K562 (cell line): ENCODE results near the gene SPSB1. TPM values are rescaled to one million over a fixed set of nuclear protein-coding genes. Genes with fewer than 3 reads are reported as not detected.

Experiments
- ATAC-seq: fragments of 200-7000 bp; cut with Tn5 transposase; 3 replicates; pipeline ENCODE4 v1.9.1; 2020; ENCODE audit warnings: moderate library complexity
- BruUV-seq: library from RNA; stranded (reverse); fragments of 400-500 nt; replicated peaks from 2 replicates; lab custom pipeline; 2021; lab: Mats Ljungman, UMichigan
- CTCF ChIA-PET: fragments of 300-600 bp; formaldehyde crosslinking; extraction: SDS; loops from one replicate; lab custom pipeline; 2021; ENCODE audit warnings: low intra/inter-chr PET ratio; lab: Yijun Ruan, JAX
- POLR2A ChIA-PET: fragments of 300-600, 350-650 bp; sonication (Branson Sonifier 250); formaldehyde crosslinking; extraction: SDS; loops from one replicate; lab custom pipeline; 2021; ENCODE audit warnings: antibody characterized with exemption, inconsistent platforms; lab: Yijun Ruan, JAX
- DNase-seq, 4 experiments: peaks; one replicate each; pipeline versions ENCODE4 v3.0.0 to v3.0.0-alpha.2; 2011 to 2018; ENCODE audit warnings: low spot score in 3 of 4, mixed read lengths in 3 of 4; ENCODE audit errors: extremely low read depth in 1 of 4
- FAIRE-seq: peaks from 2 replicates; lab custom pipeline; 2011; peaks lifted over from hg19 to GRCh38; lab: Jason Lieb, UNC
- H2AFZ ChIP-seq: 2 replicates; pipeline ENCODE4 v1.6.0; 2011; ENCODE audit warnings: low read depth, low read length, control low read depth, inconsistent platforms
- H3K27ac ChIP-seq: fragments of 200-600 bp; 3 replicates; pipeline ENCODE4 v1.8.0; 2011; ENCODE audit warnings: low read depth, mild to moderate bottlenecking, control low read depth, inconsistent platforms, low read length, moderate library complexity, mixed read lengths; ENCODE audit errors: extremely low read depth
- H3K27me3 ChIP-seq, 2 experiments: fragments of 300-600 bp in 1 of 2; 2 replicates in 1 of 2; 3 replicates in 1 of 2; pipeline versions ENCODE4 v1.6.0 to v1.8.0; 2011; ENCODE audit warnings: inconsistent platforms in 2 of 2, low read length in 2 of 2, mild to moderate bottlenecking in 1 of 2, mixed read lengths in 1 of 2, moderate library complexity in 1 of 2; ENCODE audit not compliant: control insufficient read depth in 2 of 2, insufficient read depth in 2 of 2
- H3K36me3 ChIP-seq: fragments of 300-600 bp; 3 replicates; pipeline ENCODE4 v1.8.0; 2011; ENCODE audit warnings: mild to moderate bottlenecking, low read length, inconsistent platforms; ENCODE audit not compliant: control insufficient read depth, insufficient read depth
- H3K4me1 ChIP-seq, 2 experiments: fragments of 200-600 bp in 1 of 2; replicated peaks in 1 of 2; 2 replicates in 1 of 2; 3 replicates in 1 of 2; pipeline versions ENCODE4 v1.5.1 to v1.8.0; 2011; ENCODE audit warnings: inconsistent platforms in 2 of 2, low read length in 2 of 2, mild to moderate bottlenecking in 1 of 2, mixed read lengths in 1 of 2, moderate library complexity in 1 of 2; ENCODE audit not compliant: control insufficient read depth in 2 of 2, insufficient read depth in 2 of 2
- H3K4me2 ChIP-seq: 2 replicates; pipeline ENCODE4 v1.6.1; 2011; ENCODE audit warnings: low read length, control low read depth, inconsistent platforms, mixed read lengths; ENCODE audit not compliant: insufficient read depth
- H3K4me3 ChIP-seq: fragments of 200-600 bp; sonication (generic), shearing (Covaris generic); 2 replicates; pipeline ENCODE4 v1.5.1; 2016; ENCODE audit warnings: control low read depth, inconsistent platforms
- H3K79me2 ChIP-seq: fragments of 200-600 bp; 3 replicates; pipeline ENCODE4 v1.8.0; 2011; ENCODE audit warnings: low read length, inconsistent platforms; ENCODE audit not compliant: control insufficient read depth, insufficient read depth
- H3K9ac ChIP-seq, 2 experiments: 2 replicates each; pipeline versions ENCODE4 v1.6.0 to v1.6.1; 2011; ENCODE audit warnings: low read depth in 2 of 2, low read length in 2 of 2, control low read depth in 1 of 2, inconsistent platforms in 1 of 2, mild to moderate bottlenecking in 1 of 2, mixed read lengths in 1 of 2; ENCODE audit not compliant: insufficient read depth in 1 of 2
- H3K9me1 ChIP-seq: one replicate; pipeline ENCODE4 v1.6.0; 2011; ENCODE audit warnings: inconsistent platforms, mild to moderate bottlenecking, low read length, moderate library complexity; ENCODE audit not compliant: control insufficient read depth, insufficient read depth
- H3K9me3 ChIP-seq: replicated peaks from 2 replicates; pipeline ENCODE4 v1.5.1; 2011; ENCODE audit warnings: low read depth, low read length, inconsistent platforms; ENCODE audit not compliant: control insufficient read depth, insufficient read depth
- H4K20me1 ChIP-seq: replicated peaks from 2 replicates; pipeline ENCODE4 v1.6.1; 2011; ENCODE audit warnings: low read length, inconsistent platforms, mixed read lengths; ENCODE audit not compliant: control insufficient read depth, insufficient read depth
- CEBPB ChIP-seq: fragments of 450-650 bp; IDR thresholded peaks from 2 replicates; pipeline ENCODE4 v1.6.1; 2016; ENCODE audit warnings: missing genetic modification characterization, missing compliant biosample characterization
- GABPA ChIP-seq: fragments of 200-800 bp; sonication (Bioruptor generic); conservative IDR thresholded peaks from 2 replicates; pipeline ENCODE4 v1.6.1; 2016; ENCODE audit warnings: low read depth, missing genetic modification characterization, missing compliant biosample characterization
- HNRNPL ChIP-seq: fragments of 200-400 bp; formaldehyde crosslinking; IDR thresholded peaks from 2 replicates; pipeline ENCODE4 v1.6.1; 2017; ENCODE audit warnings: low read depth, mild to moderate bottlenecking, low read length
- ILK ChIP-seq: fragments of 450-650 bp; IDR thresholded peaks from 2 replicates; pipeline ENCODE4 v1.6.1; 2016; ENCODE audit warnings: missing genetic modification characterization, low read depth, mild to moderate bottlenecking, missing compliant biosample characterization, moderate library complexity, borderline replicate concordance
- MEIS2 ChIP-seq: fragments of 450-650 bp; IDR thresholded peaks from 2 replicates; pipeline ENCODE4 v1.6.1; 2014; ENCODE audit warnings: mild to moderate bottlenecking; ENCODE audit not compliant: partially characterized antibody
- NCOR1 ChIP-seq: fragments of 450-650 bp; IDR thresholded peaks from 2 replicates; pipeline ENCODE4 v1.6.1; 2016; ENCODE audit warnings: mild to moderate bottlenecking, moderate library complexity
- NR1H2 ChIP-seq: sonication (generic); formaldehyde crosslinking; IDR thresholded peaks from 2 replicates; pipeline ENCODE4 v1.4.0; 2020; ENCODE audit warnings: mild to moderate bottlenecking, missing genetic modification reagents
- POLR3A ChIP-seq: IDR thresholded peaks from 2 replicates; pipeline ENCODE4 v1.6.1; 2011; ENCODE audit warnings: borderline replicate concordance, mild to moderate bottlenecking, moderate library complexity; ENCODE audit not compliant: insufficient read length, insufficient read depth; ENCODE audit errors: extremely low read depth
- SAFB2 ChIP-seq: fragments of 200-400 bp; formaldehyde crosslinking; IDR thresholded peaks from 2 replicates; pipeline ENCODE4 v1.6.1; 2018; ENCODE audit warnings: borderline replicate concordance, low read length, low read depth, moderate library complexity; ENCODE audit not compliant: severe bottlenecking
- SMAD4 ChIP-seq: fragments of 250-450 bp; sonication (Bioruptor Pico); conservative IDR thresholded peaks from 2 replicates; pipeline ENCODE4 v1.8.0; 2021; ENCODE audit warnings: inconsistent platforms, mild to moderate bottlenecking, moderate library complexity
- TAF7 ChIP-seq: fragments of 450-650 bp; IDR thresholded peaks from 2 replicates; pipeline ENCODE4 v1.6.1; 2016; ENCODE audit warnings: missing genetic modification characterization, missing compliant biosample characterization
- THRAP3 ChIP-seq: fragments of 450-650 bp; IDR thresholded peaks from 2 replicates; pipeline ENCODE4 v1.6.1; 2016; ENCODE audit warnings: mild to moderate bottlenecking, inconsistent platforms, borderline replicate concordance
- ZNF511 ChIP-seq: sonication (generic); formaldehyde crosslinking; IDR thresholded peaks from 2 replicates; pipeline ENCODE4 v1.8.0; 2022; ENCODE audit warnings: mild to moderate bottlenecking, missing genetic modification reagents
- WGBS: fragments of 100-300 bp; shearing (Covaris generic); methylation state at CpG from one replicate; pipeline ENCODE4 v1.1.6; 2016; ENCODE audit warnings: low coverage, mixed read lengths; ENCODE audit not compliant: insufficient coverage; ENCODE audit errors: missing lambda C conversion rate; 5-methylcytosine and 5-hydroxymethylcytosine counted together
- in situ Hi-C: fragments of 300-500 bp; cut with MboI; formaldehyde crosslinking; loops from 4 replicates; pipeline ENCODE4 v1.15.0; 2018; ENCODE audit warnings: inconsistent platforms, mixed read lengths
- intact Hi-C: fragments of 100-400 bp; cut with micrococcal nuclease; formaldehyde crosslinking; loops from 2 replicates; pipeline ENCODE4 v1.14.2; 2022
- polyA plus RNA-seq, 8 experiments: library from polyadenylated mRNA; depleted of rRNA in 4 of 8; stranded (reverse) in 5 of 8; unstranded in 3 of 8; fragments of >200 nt; fragmentation: Nextera tagmentation in 2 of 8; fragmentation: Illumina TruSeq in 1 of 8; extraction: Ambion mirVana in 2 of 8; extraction: Trizol in 1 of 8; gene quantifications; 2 replicates each; pipeline versions ENCODE4 v1.2.1 to v1.2.3, GENCODE V29; 2011 to 2014; ENCODE audit warnings: inconsistent platforms in 1 of 8, missing spikeins in 1 of 8
- total RNA-seq, 7 experiments: library from RNA; depleted of rRNA in 6 of 7; stranded (reverse); fragments of >200 nt in 6 of 7; fragmentation: Illumina TruSeq in 2 of 7; extraction: Trizol in 2 of 7; gene quantifications; 2 replicates each; pipeline versions ENCODE4 v1.2.1 to v1.2.3, GENCODE V29; 2011 to 2021; ENCODE audit warnings: low replicate concordance in 1 of 7
- TF ChIP-seq, protein P1 (sequence below), 2 experiments: IDR thresholded peaks in 1 of 2; conservative IDR thresholded peaks in 1 of 2; 2 replicates each; pipeline ENCODE4 v1.6.1; 2016; ENCODE audit warnings: low read depth in 2 of 2, mild to moderate bottlenecking in 1 of 2, missing compliant biosample characterization in 1 of 2, missing genetic modification characterization in 1 of 2, moderate library complexity in 1 of 2

Gene SPSB1
- total and polyA plus RNA-seq, 9 of the 15 experiments (the other 6 are each of a cell fraction or from before 2014, with no cell fraction given), result 0.06 to 0.35 (median 0.14) TPM; not detected in 6

DNA sequence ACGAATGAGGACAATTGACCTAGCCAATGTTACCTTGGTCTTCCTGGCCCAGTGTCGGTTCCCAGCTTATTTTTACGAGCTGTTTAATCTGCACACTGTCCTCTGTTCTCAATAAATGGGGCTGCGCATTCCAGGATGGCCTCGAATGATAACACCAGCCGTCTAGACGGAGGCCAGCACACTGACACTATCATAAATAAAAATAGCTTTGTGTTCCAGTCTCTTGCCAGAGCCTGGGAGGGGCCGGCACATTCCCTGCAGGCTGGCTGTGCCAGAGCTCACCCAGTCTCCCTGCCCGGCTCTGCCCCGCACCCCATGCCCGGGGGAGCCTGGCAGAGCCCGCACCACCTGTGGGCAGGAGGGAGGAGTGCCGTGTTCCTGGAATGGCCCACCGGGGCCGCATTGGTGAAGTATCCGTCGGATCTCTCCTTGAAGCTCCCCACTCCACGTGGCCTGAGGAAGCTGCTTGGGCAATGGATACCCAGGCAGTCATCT is 92.1 kb downstream of the SPSB1 start:
- ATAC-seq (no peak), FAIRE-seq (no peak), DNase-seq (peak in 1 of 4 experiments; percentile 12)
- CTCF ChIA-PET, result no interaction called here
- Histone ChIP-seq H2AFZ (no peak overlapping the region), H3K4me2 (no peak overlapping the region), H3K27ac (no peak overlapping the region), H3K9ac (no peak overlapping the region), H3K9me1 (no peaks in the 10 kb centered on the region), H3K4me3 (no peak overlapping the region), H3K9me3 (no peaks in the 10 kb centered on the region), H3K4me1 (peaks cover 0 to 21% of the 10 kb centered on the region in 2 experiments; a peak in 3 of 5 replicates), H3K36me3 (no peaks in the 10 kb centered on the region), H3K79me2 (no peaks in the 10 kb centered on the region), H4K20me1 (peaks cover 15% of the 10 kb centered on the region), H3K27me3 (peaks cover 32 to 85% of the 10 kb centered on the region in 2 experiments; a peak in 4 of 5 replicates)
- intact Hi-C loops (no loop called here), in situ Hi-C loops (no loop called here)
- POLR2A ChIA-PET, result interaction anchor here (0.6 to 1.7 kb wide), 6 partner anchors 9 to 139 kb away, joined by 3 to 5 read pairs (median 3); no protein-coding TSS in a partner anchor
- no TSS peak for BruUV-seq
- WGBS, result 6% methylated on average over 18 of the region's 18 CpGs
- TF ChIP-seq MEIS2, result peak; percentile 27
- no peak for TF ChIP-seq GABPA (tag)
- TF ChIP-seq ZNF511 (CRISPR knock-in tag), result no peak
- no peak for TF ChIP-seq NR1H2 (CRISPR knock-in tag)
- TF ChIP-seq NCOR1, result 0 out of 2 replicates have a peak, but pooled peaks have one; percentile 12
- peak; percentile 87 for TF ChIP-seq SMAD4 (CRISPR knock-in tag)
- TF ChIP-seq ILK, result no peak
- TF ChIP-seq, protein P1, sequence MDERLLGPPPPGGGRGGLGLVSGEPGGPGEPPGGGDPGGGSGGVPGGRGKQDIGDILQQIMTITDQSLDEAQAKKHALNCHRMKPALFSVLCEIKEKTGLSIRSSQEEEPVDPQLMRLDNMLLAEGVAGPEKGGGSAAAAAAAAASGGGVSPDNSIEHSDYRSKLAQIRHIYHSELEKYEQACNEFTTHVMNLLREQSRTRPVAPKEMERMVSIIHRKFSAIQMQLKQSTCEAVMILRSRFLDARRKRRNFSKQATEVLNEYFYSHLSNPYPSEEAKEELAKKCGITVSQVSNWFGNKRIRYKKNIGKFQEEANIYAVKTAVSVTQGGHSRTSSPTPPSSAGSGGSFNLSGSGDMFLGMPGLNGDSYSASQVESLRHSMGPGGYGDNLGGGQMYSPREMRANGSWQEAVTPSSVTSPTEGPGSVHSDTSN (CRISPR knock-in tag; IDR thresholded peaks at IDR 0.05; ENCODE audit: low read depth), result no peak
- TF ChIP-seq, protein P1 (tag; conservative IDR thresholded peaks at IDR 0.05; ENCODE audit: low read depth), result peak; percentile 22; the same call in 1 of the 2 replicates
- TF ChIP-seq SAFB2, result no peak
- no peak for TF ChIP-seq POLR3A
- TF ChIP-seq THRAP3, result no peak
- TF ChIP-seq HNRNPL, result no peak
- TF ChIP-seq TAF7, result no peak
- TF ChIP-seq CEBPB (tag), result no peak
